Measurements from ENCODE around the gene ARL8A. TPM values are rescaled to one million over a fixed set of nuclear protein-coding genes. Genes with fewer than 3 reads are reported as not detected.
"Not testable (repeated sequence)": the region's sequence is repeated elsewhere in the genome, so short reads cannot be mapped to it uniquely, and the experiment has no call there.

Gene ARL8A
- total RNA-seq, 1 donor from 2014 or later, result 20.2 TPM

DNA sequence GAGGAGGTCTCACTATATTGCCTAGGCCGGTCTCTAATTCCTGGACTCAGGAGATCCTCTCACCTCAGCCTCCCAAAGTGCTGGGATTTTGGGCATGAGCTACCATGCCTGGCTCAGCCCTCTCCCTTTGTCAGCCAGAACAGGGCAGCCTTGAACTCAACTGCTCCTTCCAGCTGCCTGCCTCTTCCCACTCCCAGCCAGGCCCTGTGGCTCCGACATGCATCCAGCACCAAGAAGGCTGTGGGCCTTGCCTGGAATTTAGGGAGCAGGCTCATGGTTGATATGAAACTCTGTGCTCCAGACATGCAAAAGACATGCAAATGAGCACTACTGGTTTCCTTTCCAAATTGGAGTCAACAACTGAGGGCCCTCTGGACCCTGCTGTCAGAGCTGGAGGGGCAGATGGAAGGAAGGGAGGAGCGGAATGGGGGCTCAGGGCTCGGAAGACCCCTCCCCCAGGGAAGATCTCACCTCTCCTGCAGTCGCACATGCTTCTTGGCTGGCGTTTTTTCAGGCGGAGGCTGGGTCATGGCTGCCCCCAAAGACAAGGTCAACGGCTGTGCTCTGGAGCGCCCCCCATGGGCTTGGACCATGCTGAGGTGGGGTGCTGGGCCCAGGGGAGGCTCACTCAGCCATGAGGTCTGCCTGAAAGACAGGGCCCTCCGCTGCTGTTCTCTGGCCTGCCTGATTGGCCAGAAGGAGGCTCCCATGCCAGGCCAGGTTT is 14.4 kb upstream of the ARL8A start:
- DNase-seq (ENCODE audit: low spot score), result no peak

DNA sequence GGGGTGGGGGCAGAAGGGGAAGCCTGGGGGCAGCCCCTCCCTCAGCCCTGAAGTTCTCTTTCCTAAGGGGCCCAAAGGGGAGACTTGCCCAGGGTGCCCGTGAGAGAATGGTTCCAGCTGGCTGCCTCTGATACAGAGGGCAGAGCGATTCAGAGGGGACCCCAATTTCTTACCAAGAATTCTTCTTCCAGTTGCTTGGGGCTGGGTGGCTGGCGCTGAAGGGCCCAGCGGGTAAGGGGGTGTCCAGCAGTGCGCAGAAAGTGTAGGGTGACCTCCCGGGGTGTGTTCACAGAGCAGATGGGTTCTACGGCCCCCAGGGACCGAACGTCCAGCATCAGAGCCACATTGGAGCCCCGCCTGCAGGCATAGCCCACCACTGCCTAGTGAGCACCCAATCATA is 13.4 kb upstream of the ARL8A start:
- no peak for DNase-seq (ENCODE audit: low spot score)

DNA sequence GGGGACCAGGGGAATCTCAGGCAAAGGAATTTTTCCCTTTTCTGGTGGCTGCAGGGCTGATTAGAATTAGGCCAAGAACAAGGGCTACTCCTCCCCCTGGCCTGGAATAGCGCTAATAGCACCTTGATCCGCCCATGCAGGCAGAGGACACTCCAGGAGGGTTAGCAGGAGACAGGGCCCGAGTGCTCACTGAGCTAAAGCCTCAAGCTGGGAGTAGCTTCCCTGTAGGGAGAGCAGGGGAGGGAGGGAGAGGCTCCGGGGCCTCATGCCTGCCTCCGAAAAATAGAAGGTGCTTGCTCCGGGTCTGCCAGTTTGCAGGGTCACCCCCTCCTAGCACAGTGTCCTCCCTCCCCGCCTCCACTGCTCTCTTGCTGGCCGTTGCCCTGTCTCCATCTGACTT is 12.1 kb upstream of the ARL8A start:
- no peak for DNase-seq (ENCODE audit: low spot score)

DNA sequence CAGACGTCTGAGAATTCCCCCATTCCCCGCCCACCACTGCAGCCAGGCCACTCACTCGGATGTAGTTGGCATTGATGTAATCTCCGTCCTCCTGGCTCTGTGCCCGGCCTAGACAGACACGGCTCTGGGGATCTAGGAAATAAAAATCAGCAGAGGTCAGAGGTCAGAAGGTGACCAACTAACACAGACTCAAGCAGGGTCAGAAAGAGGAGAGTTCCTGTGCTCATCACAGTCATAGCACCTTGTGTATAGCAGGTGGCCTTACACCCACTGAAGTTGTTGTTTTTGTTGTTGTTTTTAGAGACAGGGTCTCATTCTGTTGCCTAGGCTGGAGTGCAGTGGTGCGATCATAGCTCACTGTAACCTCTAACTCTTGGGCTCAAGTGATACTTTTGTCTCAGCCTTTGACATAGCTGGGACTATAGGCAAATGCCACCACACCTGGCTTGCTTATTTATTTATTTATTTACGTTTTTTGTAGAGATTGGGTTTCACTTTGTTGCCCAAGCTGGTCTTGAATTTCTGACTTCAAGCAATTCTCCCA is 11.0 kb upstream of the ARL8A start:
- peak; percentile 47 for DNase-seq (ENCODE audit: low spot score)

DNA sequence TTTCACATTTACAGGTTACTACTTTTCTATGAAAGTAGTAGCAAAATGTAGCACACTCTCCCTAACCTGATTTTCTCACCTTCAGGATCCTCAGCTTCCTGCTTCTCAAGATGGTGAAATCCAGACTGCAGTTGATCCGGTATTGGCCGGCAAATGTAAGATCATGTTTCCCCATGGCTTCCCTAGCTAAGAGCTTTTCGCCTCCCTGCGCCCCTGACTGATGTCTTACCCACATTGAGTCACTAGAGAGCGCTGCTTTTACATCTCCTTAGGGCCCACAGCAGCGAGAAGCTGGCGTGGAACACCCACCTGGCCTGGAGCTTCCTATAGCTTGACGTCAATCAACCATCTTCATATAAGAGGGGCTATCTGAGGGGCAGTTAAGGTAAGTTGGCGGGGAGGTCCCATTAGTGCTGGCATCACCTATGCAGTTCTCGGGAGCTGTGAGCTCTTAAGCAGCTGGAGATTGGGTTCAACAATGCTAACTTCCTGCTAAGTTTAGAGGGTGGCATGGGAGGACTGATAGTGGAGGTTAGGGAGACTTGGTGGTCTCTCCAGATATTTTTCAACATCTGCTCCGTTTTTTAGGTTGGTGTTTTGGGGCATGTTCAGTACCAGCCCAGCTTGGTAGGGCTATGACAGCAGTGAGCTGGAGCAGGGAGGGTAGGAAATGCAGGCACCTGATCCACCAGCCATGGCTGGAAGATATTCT is 10.4 kb upstream of the ARL8A start:
- peak; percentile 73 for DNase-seq (ENCODE audit: low spot score)

DNA sequence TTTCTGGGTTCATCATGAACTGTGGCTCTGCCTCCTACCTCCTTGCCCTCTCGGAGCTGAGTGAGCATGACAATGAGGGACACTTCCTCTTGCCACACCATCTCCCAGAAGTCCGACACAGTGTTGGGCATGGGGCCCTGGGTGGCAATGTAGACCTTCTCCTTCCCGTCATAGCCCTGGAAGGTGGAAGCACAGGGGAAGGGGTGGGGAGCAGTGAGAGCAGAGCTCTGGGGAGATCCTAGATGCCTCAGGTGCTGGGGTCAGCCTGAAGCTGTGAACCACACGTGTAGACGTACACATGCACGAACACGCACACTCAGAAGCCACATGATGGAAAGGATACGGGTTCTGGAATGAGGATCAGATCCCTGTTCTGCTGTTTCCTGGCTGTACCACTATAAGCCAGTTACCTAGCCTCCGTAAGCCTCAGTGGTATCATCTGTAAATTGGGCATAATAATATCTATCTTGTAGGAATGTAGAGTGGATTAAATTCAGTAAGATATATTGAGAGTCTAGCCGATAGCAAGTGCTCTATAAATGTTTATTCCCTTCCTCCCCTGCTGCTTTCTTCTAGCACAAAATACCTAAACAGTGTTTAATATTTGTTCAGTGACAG is 9.7 kb upstream of the ARL8A start:
- no peak for DNase-seq (ENCODE audit: low spot score)

DNA sequence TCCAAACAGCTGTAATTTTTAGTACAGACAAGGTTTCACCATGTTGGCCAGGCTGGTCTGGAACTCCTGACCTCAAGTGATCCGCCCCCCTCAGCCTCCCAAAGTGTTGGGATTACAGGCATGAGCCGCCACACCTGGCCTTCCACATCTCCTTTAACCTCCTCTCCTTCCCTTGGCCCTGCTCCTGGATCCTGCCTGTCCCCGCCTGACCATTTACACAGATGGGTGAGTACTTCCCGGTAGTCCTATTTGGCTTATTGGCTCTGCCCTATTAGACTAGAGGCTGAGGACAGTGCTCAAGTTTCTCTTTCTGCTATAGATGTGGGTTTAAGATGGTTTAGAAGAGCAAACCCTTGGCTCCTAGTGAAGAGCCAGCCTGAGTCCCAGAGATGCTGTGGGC is 8.7 kb upstream of the ARL8A start:
- no peak for DNase-seq (ENCODE audit: low spot score)

DNA sequence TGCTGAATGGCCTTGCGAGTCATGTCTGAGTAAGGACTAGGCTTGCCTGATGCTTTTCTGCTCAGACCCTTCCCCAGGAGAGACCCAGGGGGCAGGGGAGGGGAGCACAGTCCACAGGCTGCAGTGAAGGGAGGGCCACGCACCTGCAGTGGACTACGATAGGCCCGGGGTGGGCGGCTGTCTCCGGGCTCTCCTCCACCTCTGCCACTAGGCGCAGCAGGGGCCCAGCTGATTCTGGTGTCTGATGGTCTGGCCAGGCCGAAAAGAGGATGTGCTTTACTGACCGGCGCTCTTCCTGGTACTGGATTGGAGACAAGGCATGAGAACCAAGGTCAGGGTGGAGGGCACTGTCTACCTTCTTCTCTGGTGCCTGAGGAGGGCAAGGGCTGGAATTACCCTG is 7.9 kb upstream of the ARL8A start:
- no peak for DNase-seq (ENCODE audit: low spot score)

DNA sequence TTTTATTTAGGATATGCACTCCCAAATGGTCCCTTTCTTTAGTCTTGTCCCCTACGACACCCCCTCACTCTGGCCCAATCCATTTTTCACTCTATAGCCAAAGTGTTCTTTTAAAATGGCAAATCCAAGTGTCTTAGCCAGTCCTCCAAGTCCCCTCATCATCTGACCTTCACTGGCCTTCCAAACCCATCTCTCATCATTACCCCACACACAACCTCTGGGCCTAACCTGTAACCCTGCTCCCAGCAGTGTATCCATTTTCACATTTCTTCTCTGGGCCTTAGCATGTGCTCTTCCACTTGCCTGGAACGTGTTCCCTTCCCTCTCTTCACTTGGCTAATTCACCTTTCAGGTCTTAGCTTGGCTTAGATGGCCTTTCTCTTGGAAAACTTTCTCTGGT is 6.5 kb upstream of the ARL8A start:
- no peak for DNase-seq (ENCODE audit: low spot score)

DNA sequence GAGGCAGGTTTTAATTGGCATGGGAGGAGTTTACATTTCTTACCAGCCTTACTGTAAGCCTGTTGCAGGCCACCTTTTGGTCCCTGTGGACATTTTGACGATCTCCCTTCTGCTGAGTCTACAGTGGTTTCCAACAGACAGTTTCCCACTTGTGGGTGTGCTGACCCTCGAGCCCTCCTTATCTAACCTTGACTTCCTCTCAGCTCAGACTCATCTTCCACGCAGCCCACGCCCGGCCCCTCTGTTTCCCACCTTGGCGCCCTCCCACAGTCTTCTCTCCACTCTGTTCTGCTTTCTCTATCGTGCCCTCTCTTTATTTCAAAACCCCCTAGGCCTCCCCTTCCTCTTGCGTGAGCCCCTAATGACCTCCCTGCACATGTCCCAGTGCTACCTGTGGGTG is 6.1 kb upstream of the ARL8A start:
- no peak for DNase-seq (ENCODE audit: low spot score)

DNA sequence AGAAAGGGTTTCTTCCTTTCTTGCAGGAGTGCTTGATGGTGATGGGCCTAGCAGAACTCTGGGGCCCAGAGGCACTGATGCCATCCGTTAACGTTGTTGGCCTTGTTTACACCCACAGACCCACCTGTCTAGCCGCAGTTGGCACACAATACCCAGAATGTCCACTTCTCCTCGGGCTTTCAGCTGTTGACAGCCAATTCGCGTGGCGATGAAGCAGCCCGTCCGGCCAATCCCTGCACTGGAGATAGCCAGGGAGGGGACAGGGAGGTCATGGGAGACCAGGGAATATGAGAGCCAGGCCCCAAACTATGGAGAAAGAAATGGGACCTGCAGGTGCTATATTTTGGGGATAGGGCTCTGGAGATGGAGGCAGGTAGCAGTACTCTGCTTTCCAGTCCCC is 5.7 kb upstream of the ARL8A start:
- no peak for DNase-seq (ENCODE audit: low spot score)

DNA sequence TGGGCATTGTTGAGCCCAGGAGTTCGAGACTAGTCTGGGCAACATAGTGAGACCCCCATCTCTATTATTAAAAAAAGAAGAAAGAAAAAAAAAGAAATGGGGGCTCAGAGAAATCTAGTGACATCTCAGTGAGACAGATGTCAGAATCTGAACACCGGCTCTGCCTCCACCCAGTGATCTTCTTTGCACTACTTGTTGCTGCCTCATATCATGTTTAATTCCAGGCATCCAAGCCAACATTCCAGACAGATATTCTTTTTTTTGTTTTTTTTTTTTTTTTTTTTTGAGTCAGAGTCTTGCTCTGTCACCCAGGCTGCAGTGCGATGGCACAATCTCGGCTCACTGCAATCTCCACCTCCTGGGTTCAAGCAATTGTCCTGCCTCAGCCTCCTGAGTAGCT is 5.0 kb upstream of the ARL8A start:
- DNase-seq (ENCODE audit: low spot score), result no peak

DNA sequence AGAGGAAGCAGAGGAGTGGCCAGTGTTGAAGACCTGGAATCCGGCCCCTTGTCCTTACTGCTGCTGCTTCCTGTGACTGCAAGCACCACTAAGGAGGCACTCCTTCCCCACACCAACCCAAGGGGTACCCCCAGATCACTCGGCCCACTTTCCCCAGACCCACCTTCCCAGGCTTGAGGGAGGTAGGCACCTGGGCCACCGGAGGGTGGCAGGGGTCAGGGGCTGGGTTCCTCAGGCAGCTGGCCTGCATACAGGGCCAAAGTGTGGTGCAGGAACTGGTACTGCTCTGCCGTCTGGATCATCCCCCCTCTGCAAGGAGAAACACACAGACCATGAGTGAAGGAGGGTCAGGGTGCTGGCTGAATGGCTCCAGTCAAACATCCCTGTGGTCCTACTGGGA is 3.9 kb upstream of the ARL8A start:
- no peak for DNase-seq (ENCODE audit: low spot score)

DNA sequence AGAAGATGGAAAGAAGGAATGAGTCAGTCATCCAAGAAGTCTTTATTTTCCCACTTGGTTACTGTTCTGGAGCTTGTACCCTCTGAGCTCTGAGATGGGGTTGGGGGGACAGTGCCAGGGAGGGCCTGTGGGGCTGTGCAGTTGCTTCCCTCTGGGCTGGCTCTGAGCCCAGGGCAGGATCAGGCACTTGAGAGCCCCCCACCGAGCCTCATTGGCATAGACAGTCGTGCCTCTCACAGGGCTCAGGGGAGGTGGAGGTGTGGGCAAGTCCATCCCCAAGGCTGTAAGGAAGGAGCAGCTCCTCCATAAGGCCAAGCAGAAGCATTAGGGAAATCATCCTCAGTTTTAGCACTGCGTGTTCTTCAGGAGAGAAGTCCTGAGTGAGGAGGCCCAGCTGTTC is 2.5 kb upstream of the ARL8A start:
- no peak for DNase-seq (ENCODE audit: low spot score)

DNA sequence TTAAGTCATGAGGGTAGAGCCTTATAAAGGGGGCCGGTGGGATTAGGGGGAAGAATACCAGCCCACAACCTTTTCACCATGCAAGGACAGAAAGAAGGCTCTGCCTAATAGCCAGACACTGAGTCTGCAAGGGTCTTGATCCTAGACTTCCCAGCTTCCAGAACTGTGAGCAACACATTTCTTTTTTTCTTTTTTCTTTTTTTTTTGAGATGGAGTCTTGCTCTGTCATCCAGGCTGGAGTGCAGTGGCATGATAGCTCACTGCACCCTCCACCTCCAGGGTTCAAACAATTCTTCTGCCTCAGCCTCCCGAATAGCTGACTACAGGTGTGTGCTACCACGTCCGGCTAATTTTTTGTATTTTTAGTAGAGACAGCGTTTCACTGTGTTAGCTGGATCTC is 1.7 kb upstream of the ARL8A start:
- no peak for DNase-seq (ENCODE audit: low spot score)

DNA sequence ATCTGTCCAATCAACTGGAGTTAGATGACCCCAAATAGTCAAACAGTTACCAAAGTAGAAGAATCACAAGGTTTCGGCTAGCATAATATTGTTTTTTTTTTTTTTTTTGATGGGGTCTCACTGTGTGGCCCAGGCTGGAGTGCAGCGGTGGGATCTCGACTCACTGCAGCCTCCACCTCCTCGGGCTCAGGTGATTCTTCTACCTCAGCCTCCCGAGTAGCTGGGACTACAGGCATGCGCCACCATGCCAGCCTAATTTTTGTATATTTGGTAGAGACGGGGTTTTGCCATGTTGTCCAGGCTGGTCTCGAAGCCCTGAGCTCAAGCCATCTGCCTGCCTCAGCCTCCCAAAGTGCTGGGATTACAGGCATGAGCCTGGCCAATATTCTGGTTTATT is 1.2 kb upstream of the ARL8A start:
- DNase-seq (ENCODE audit: low spot score), result not testable (repeated sequence)

DNA sequence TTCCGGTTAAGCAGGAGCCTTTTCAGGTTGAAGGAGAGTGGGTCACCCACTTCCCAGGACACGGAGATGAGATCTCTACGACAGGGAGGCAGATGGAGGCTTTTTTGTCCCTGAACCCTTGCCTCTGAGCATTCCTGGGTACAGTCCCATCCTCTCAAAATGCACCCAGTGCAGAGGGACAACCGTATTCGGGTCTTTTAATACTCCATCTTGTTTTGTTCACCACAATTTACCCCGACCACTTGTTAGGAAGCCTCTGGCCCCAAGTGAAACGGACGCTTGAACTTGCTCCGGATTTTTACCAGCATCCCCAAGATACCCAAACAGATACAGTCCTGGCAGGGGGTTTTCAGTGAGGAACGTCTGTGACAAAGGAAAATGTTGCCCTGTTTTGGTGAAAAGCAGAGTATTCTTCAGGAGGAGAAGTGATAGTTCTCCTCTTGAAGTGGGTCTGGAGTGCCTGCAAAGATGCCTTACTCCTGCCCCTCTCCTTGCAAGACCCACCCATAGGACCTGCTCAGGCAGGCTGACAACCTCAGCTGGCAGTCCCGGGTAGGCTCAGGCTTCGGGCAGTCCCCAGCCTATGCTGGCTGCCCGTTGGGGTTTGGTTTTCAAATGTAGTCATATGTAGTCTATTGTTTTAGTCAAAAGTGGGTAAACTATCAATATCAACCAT is 669 bp upstream of the ARL8A start:
- no peak for DNase-seq (ENCODE audit: low spot score)

DNA sequence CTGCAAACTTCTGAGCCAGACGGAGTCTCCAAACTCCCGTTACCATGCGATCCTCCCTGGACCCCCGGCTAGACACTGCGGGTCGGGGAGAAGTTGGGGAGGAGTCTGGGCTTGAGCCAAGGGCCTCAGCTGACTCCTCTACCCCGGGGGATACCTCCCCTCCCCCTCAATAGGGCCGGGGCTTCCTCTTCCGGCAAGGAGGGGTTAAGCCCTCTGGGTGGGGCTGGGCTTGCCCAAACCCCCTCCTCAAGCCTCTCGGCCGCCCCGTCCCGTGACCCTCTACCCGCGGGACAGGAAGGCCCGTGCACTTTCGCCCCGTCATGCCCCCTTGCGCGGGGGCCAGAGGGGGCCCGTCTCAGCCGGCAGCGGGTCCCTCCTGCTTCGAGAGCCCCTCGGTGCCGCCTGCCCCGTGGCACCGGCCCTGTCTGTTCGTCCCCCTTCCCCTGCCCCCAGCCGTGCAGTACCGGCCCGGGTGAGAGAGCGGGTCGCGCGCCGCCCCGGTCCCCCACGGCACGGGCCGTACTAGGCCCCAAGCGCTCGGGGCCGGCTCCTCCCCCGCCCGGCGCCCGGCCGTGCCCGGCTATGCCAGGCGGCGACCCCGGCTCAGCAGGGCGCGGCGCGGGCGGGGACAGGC is 652 bp downstream of the ARL8A start:
- DNase-seq (ENCODE audit: low spot score), result no peak

DNA sequence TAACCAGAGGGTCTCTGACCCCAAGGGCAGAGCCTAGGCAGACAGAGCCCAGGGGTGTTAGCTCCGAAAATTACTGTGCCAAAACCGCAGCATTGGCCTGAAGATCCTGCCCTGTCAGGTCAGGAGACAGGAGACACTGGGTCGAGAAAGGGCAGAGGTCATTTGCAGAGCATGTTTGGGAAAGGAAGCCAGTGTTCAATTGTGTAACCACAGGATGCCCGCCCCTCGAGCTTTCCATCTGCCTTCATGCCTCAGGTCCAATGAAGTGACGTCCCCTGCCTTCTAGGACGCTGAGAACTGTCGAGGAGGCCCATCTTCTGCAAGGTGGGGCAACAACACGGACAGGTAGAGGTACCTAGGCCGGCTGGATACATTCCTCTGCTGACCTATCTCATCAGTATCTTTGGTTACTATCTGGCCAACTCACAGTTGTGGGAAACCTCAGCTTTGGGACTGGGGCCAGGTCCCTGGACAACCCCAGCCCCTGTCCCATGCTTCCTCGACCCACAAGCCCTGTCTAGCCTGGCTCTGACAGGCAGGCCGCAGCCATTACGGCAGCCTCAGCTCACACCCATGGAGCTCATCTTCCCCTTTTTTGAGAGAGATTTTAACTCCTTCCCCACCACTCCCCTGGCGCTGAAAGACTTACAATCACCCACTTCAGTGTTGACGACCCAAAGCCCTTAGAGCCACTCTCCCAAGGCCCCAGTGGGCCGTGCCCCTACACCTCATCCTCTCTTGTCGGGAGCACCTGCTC is 1.3 kb downstream of the ARL8A start:
- peak; percentile 64 for DNase-seq (ENCODE audit: low spot score)

DNA sequence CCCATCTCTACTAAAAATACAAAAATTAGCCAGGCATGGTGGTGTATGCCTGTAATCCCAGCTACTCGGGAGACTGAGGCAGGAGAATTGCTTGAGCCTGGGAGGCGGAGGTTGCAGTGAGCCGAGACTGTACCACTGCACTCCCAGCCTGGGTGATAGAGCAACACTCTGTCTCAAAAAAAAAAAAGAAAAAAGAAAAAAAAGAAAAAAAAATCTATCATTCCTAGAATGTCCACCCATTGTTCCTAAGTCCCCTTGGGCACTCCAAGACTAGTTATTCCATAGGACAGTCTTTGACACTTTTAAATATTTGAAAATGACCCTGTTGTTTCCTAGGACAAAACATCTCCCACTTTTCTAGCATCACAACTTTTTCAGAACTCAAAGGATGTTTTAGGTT is 3.1 kb downstream of the ARL8A start:
- not testable (repeated sequence) for DNase-seq (ENCODE audit: low spot score)

DNA sequence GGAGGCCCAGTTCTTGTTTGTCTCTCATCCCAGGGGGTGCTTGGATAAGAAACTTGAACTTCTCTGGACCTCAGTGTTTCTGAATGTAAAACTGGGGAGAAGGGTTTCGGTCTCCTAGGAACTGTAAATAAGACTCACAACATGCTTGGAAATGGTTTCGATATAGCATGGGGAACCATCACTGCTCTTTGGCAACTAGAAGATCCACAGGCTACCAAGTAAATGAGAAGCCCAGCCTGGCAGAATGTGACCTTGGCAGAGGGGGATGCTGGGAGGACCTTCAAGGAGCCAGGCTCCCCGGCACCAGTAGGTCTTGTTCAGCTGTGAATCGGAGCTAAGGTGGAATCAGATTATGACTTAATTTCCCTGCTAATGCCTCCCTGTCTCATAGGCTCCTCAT is 3.7 kb downstream of the ARL8A start:
- no peak for DNase-seq (ENCODE audit: low spot score)

Data from umbilical cord (tissue), 2 donors.